Mononuclear cell (primary cell): ENCODE measurements around the gene CECR2. TPM values are rescaled to one million over a fixed set of nuclear protein-coding genes. Genes with fewer than 3 reads are reported as not detected.
"Not testable (repeated sequence)": the region's sequence is repeated elsewhere in the genome, so short reads cannot be mapped to it uniquely, and the experiment has no call there.

ENCODE experiments used
- H3K27me3 ChIP-seq: 2 replicates; pipeline ENCODE4 v1.6.0; 2011; ENCODE audit warnings: low read length, control low read depth; ENCODE audit not compliant: insufficient read depth
- H3K4me1 ChIP-seq: 2 replicates; pipeline ENCODE4 v1.5.1; 2011; ENCODE audit warnings: mild to moderate bottlenecking, low read length, control low read depth; ENCODE audit not compliant: insufficient read depth
- H3K4me3 ChIP-seq: 2 replicates; pipeline ENCODE4 v1.5.1; 2011; ENCODE audit warnings: mild to moderate bottlenecking, low read length, moderate library complexity
- H3K9me3 ChIP-seq: 2 replicates; pipeline ENCODE4 v1.5.1; 2011; ENCODE audit warnings: low read depth, mild to moderate bottlenecking, control low read depth, low read length
- total RNA-seq: library from RNA; depleted of rRNA; stranded (reverse); fragments of >200 nt; gene quantifications from one replicate; pipeline ENCODE4 v1.2.3, GENCODE V29; 2012

Gene CECR2
- total RNA-seq, 1 donor: 0.10 TPM

DNA sequence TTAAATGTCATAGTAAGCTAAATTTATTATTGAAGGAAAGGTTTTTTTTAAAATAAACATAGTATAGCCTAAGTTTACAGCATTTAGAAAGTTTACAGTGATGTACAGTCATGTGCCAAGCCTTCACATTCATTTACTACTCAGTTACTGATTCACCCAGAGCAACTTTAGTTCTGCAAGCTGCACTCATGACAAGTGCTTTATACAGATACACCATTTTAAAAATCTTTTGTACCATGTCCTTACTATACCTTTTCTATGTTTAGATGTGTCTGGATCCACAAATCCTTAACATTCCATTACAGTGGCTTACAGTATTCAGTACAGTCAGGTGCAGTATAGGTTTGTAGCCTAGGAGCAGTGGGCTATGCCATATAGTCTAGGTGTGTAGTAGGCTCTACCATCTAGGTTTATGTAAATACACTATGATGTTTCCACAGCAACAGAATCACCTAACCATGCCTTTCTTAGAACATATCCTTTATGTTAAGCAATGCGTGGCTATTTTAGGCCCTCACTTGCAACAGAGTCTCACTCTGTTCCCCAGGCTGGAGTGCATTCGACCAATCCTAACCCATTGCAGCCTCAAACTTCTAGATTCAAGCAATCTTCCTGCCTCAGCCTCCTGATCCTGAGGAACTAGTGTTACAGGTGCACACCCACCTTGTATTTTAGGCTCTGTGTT lies 114.6 kb downstream of the CECR2 start:
- Histone ChIP-seq H3K4me3 (no peak overlapping the region), H3K4me1 (peaks cover 10% of the 10 kb centered on the region), H3K9me3 (no peaks in the 10 kb centered on the region), H3K27me3 (no peaks in the 10 kb centered on the region)

DNA sequence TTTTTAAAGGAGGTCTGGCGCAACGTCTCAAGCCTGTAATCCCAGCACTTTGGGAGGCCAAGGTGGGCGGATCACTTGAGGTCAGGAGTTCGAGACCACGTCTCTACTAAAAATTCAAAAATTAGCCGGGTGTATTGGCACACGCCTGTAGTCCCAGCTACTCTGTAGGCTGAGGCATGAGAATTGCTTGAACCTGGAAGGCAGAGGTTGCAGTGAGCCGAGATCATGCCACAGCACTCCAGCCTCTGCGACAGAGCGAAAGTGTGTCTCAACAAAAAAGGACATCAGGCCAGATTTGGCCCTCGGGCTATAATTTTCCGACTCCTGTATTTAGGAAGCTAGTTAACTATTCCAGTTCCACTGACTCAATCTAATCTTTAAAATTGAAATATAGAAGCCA lies 115.3 kb downstream of the CECR2 start:
- Histone ChIP-seq H3K4me3 (no peak overlapping the region), H3K4me1 (peaks cover 10% of the 10 kb centered on the region), H3K27me3 (no peaks in the 10 kb centered on the region), H3K9me3 (no peaks in the 10 kb centered on the region)

DNA sequence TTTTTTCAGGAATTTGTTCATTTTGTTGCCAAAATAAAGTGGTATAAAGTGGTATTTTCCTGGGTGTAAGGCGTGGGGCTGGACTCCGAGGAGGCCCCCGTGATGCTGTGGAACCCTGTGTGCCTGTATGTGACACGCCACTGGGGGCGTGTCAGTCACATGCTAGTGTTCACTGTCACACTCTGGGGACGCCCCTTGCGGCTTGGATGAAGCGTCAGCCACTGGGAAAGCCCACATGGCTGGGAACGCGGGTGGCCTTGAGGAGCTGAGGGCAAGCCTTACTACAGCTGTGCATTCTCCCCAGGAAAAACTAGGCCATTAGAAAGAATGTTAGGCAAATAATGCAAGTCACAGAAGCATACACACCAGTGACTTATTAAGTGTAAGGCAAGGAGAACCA lies 117.1 kb downstream of the CECR2 start:
- no peaks in the 10 kb centered on the region for H3K27me3 ChIP-seq
- no peak overlapping the region for H3K4me3 ChIP-seq
- peaks cover 19% of the 10 kb centered on the region for H3K4me1 ChIP-seq
- H3K9me3 ChIP-seq: no peaks in the 10 kb centered on the region

DNA sequence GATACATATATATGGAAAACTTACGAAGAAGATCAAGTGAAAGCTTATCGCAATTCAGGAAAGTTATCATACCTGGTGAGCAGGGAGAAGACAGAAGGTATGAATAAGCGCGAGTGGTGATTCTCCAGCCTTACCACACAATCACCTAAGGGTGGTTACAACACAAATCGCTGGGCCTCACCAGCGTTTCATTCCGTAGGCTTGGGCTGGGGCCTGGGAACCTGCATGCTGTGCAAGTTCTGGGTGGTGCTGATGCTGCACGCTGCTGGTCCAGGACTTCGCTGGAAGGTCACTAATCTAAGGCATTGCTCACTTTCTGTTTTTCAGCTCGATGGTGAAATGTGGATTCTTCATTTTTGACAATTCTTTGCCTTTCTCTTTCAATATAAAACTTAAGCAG lies 117.5 kb downstream of the CECR2 start:
- no peaks in the 10 kb centered on the region for H3K9me3 ChIP-seq
- no peaks in the 10 kb centered on the region for H3K27me3 ChIP-seq
- no peak overlapping the region for H3K4me3 ChIP-seq
- peaks cover 20% of the 10 kb centered on the region for H3K4me1 ChIP-seq

DNA sequence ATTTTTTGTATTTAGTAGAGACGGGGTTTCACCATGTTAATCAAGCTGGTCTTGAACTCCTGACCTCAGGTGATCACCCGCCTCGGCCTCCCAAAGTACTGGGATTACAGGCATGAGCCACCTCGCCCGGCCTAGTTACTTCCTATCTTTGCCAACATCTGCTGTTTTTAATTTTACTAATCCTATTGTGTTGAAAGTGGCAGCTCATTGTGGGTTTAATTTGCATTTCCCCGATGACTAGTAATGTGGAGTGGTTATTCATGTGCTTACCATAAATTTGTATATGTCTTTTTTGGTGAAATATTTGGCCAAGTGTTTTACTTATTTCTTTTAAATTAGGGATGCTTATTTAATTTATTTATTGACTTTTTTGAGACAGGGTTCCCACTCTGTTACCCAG lies 119.8 kb downstream of the CECR2 start:
- no peaks in the 10 kb centered on the region for H3K9me3 ChIP-seq
- H3K4me1 ChIP-seq: peaks cover 16% of the 10 kb centered on the region
- H3K4me3 ChIP-seq: no peak overlapping the region
- no peaks in the 10 kb centered on the region for H3K27me3 ChIP-seq

DNA sequence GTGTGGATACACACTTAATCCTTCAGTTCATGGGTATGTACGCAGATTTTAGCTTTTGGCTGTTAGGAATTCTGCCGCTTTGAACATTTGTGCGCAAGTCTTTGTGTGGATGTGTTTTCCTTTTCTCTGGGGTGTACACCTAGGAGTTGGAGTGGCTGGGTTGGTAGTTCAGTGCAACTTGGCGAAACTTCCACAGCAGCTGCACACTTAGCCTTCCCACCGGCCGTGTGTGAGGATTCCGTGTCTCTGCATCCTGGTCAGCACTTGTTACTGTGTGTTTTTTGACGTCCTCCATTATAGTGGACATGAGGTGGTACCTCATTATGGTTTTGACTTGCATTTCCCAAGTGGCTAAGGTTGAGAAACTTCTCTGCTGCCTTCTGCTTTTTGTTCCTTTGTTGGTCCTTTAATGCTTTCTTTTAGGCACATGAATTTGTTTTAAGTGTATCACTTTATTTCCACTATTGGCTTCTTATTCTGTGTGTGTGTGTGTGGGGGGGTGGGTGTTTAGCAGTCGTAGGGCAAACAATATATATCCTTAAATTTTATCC lies 121.9 kb downstream of the CECR2 start:
- Histone ChIP-seq H3K27me3 (no peaks in the 10 kb centered on the region), H3K4me3 (no peak overlapping the region), H3K4me1 (peaks cover 12% of the 10 kb centered on the region), H3K9me3 (no peaks in the 10 kb centered on the region)

DNA sequence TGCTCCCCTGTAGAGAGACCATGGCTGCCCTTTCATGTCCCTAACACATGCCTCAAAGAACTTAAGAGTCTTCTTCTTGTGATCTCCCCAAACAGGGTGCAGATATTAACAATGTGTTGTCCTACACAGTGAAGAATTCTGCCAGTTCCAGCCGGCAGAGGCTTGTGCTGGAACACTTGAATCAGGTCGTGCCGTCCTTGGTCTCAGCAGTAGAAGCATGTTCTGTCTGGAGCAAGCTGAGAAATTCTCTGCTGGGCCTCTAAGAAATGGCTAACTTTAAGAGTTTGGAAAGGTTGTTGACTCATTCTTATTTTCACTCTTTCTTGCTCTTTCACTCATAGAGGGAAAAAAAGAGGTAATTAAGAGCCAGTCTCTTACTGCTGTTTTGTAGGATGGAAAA lies 123.0 kb downstream of the CECR2 start:
- H3K4me1 ChIP-seq: peaks cover 22% of the 10 kb centered on the region
- no peaks in the 10 kb centered on the region for H3K9me3 ChIP-seq
- H3K27me3 ChIP-seq: no peaks in the 10 kb centered on the region
- H3K4me3 ChIP-seq: no peak overlapping the region

DNA sequence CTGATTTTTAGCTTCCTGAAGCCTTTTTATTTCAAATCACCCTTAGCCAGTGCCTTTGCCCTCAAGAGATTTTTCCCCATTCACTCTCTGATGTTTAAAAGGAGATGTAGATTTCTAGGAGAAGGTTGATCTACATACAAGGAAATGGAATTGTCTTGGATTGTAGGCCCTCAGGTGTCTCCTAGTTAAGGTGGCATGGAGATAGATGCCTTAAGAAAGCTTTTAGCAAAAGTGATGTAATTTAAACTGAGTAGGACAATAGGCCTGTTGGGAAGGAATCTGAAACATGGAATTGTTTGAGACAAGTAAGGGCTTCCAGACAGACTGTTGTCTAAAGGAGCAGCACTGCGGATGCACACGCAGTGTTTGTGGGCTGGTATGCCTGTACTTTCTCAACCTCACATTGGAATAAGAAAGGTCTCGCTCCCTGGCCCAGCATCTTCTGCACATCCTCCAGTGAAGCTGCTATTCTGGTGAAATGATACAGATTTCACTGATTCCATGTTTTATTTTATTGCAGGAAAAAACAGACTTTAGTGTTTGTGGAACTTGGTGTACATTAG lies 124.2 kb downstream of the CECR2 start:
- Histone ChIP-seq H3K9me3 (no peaks in the 10 kb centered on the region), H3K4me3 (no peak overlapping the region), H3K27me3 (no peaks in the 10 kb centered on the region), H3K4me1 (peaks cover 32% of the 10 kb centered on the region)

DNA sequence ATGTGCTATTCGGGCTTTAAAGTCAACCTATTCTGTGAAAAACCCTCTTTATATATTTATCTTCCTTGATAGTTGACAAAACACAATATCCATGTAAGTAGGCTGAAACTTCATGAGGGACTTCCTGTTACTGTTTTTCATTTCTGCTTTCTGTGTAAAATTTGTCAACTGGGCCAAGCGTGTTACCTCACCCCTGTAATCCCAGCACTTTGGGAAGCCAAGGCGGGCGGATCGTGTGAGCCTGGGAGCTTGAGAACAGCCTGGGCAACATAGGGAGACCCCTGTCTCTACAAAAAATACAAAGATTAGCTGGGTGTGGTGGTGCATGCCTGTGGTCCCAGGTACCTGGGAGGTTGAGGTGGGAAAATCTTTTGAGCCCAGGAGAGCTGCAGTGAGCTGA lies 127.6 kb downstream of the CECR2 start:
- no peaks in the 10 kb centered on the region for H3K9me3 ChIP-seq
- H3K4me1 ChIP-seq: peaks cover 24% of the 10 kb centered on the region
- H3K27me3 ChIP-seq: no peaks in the 10 kb centered on the region
- H3K4me3 ChIP-seq: no peak overlapping the region

DNA sequence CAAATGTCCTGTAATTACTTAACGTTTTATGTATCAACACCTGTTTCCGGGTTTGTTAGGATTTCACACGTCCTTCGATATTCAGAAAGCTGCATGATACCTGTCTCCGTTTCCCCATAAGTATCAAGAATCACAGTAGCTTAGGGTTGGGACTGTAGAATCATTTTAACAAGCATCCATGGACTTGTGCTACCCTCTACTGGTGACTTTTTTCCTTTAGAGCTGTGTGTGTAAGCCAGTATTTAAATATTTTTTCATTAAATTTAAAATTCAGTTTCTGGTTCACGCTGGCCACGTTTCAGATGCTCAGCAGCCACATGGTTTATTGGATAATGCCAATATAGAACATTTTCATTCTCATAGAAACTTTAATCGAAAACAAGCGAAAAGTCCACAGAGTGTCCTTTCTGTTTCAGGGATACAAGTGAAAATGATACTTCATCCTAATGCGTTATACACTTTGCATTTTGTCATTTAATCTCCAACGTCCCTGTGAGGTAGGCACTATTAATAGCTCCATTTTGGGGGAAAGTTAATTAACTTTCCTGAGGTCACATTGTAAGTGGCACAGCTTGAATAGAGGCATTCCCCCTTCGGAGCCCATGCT lies 132.5 kb downstream of the CECR2 start:
- no peaks in the 10 kb centered on the region for H3K9me3 ChIP-seq
- no peaks in the 10 kb centered on the region for H3K27me3 ChIP-seq
- no peak overlapping the region for H3K4me3 ChIP-seq
- peaks cover 16% of the 10 kb centered on the region for H3K4me1 ChIP-seq

DNA sequence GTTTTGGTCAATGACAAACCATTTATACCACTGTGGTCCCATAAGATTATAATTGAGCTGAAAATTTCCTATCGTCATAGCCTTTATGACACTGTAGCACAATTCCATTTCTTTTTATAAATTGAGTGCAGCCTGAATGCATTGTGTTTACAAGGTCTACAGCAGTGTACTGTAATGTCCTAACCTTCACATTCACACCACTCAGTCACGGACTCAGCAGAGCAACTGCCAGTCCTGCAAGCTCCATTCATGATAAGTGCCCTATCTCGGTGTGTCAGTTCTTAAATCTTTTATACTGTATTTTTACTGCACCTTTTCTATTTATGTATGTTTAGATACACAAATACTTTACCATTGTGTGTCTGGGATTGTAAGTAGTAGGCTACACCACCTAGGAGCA lies 138.8 kb downstream of the CECR2 start:
- H3K4me3 ChIP-seq: no peak overlapping the region
- H3K4me1 ChIP-seq: no peaks in the 10 kb centered on the region
- no peaks in the 10 kb centered on the region for H3K9me3 ChIP-seq
- H3K27me3 ChIP-seq: no peaks in the 10 kb centered on the region

DNA sequence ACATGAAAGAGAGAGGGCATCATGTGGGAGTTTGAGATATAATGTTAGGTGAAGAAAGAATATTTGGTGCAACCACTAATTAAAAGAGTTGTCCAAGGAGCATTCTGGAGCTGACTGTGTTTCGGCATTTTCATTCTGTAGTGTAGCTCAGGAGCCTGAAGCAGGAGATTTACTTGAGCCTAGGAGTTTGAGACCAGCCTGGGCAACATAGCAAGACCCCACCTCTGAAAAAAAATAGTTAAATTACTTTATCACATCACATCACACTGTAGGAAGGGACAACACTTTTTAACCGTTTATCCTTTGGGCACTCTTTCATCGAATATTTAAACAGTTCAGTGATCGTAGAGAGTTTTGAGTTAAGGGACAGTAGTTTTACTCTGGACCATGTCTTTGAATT lies 143.7 kb downstream of the CECR2 start:
- Histone ChIP-seq H3K4me1 (no peaks in the 10 kb centered on the region), H3K4me3 (no peak overlapping the region), H3K9me3 (no peaks in the 10 kb centered on the region), H3K27me3 (no peaks in the 10 kb centered on the region)

DNA sequence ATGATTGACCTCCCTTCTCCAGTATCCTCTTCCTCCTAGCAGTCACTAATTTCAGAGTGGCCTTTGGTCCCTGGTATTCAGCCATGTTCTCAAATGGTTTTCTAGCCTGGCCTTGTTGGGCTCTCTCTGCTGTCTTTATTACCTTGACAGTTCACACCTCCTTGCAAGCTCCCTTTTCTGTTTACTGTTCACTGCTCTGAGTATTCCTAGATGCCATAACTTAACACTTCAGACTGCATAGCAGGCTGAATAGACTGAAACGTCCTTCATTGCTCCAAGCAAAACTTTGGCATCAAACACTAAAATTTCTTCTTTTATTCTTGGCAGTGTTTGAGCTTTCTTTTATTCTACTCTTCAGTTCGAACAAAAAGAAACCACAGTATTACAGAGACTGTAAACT lies 144.4 kb downstream of the CECR2 start:
- H3K4me3 ChIP-seq: no peak overlapping the region
- no peaks in the 10 kb centered on the region for H3K4me1 ChIP-seq
- H3K27me3 ChIP-seq: no peaks in the 10 kb centered on the region
- no peaks in the 10 kb centered on the region for H3K9me3 ChIP-seq

DNA sequence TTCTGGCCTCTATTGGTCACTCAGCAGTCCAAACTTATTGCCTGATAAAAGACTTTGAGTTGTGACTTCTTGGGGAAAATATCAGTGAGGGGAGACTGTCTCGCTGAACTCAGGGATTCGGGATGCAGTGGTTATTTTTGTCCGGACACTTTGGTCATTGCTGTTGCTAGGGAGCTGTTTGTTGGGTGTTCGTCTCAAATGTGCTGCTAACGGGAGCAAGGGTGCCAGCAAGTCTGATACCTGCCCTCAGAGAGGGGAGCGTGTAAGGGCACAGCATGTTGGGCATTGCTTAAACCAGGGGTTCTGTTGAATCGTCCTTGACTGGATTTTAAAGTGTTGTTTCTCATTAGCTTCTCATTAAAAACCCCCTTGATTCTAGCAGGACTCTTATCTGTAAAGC lies 144.8 kb downstream of the CECR2 start:
- no peaks in the 10 kb centered on the region for H3K27me3 ChIP-seq
- no peaks in the 10 kb centered on the region for H3K4me1 ChIP-seq
- no peaks in the 10 kb centered on the region for H3K9me3 ChIP-seq
- no peak overlapping the region for H3K4me3 ChIP-seq

DNA sequence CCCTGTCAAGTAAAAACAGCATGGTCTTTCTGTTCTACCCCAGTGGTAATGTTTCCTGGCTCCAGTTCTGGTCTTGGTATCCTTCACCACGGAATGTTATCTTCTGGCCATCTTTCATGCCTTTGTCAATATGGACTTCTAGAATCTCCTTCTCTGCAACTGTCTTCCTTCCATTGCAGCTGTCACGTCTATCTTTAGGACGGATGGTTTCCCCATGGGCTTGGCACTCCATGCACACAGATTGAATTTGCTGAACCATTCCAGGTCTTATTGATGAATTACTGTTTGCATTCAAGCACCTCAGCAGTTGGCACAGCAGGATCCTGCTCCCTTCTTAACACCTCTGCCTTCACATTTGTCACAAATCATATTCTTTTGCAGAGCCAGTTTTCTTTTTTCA lies 149.1 kb downstream of the CECR2 start:
- Histone ChIP-seq H3K4me1 (no peaks in the 10 kb centered on the region), H3K9me3 (no peaks in the 10 kb centered on the region), H3K27me3 (no peaks in the 10 kb centered on the region)

DNA sequence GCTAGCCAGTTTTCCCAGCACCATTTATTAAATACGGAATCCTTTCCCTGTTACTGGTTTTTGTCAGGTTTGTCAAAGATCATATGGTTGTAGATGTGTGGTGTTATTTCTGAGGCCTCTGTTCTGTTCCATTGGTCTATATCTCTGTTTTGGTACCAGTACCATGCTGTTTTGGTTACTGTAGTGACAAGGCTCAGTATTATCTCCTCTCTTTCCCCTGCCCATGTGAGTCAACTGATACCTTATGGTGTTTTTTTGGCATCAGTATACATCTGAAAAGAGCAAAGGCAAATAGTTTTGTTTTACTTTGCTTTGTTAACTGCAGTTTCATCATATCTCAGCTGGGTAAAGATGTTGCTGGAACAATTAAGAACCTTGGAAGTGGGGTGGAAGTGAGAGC lies 152.7 kb downstream of the CECR2 start:
- not testable (repeated sequence) for H3K9me3 ChIP-seq, H3K4me1 ChIP-seq, H3K4me3 ChIP-seq, H3K27me3 ChIP-seq

More for the DNA sequence above, 149.1 kb downstream of the CECR2 start:
- no peak overlapping the region for H3K4me3 ChIP-seq
